Thoracic aorta (tissue), 2 donors: ENCODE measurements around the gene RGS17. TPM values are rescaled to one million over a fixed set of nuclear protein-coding genes. Genes with fewer than 3 reads are reported as not detected.
"Not testable (repeated sequence)": the region's sequence is repeated elsewhere in the genome, so short reads cannot be mapped to it uniquely, and the experiment has no call there.

Experiments
- ATAC-seq: fragments of 150-250 bp; one replicate; pipeline ENCODE4 v1.8.0; 2017; ENCODE audit warnings: low read depth; ENCODE audit not compliant: insufficient number of reproducible peaks, low FRiP score
- DNase-seq: peaks from one replicate; pipeline ENCODE4 v3.0.0-alpha.2; 2020; ENCODE audit warnings: low spot score
- H3K27ac ChIP-seq, 2 donors: fragments of 200-600 bp; sonication (generic); 1 replicate in 1 of 2; 2 replicates in 1 of 2; pipeline ENCODE4 v1.5.1; 2016; ENCODE audit warnings: mild to moderate bottlenecking in 2 of 2, moderate library complexity in 2 of 2
- H3K27me3 ChIP-seq: fragments of 200-600 bp; sonication (generic); replicated peaks from 2 replicates; pipeline ENCODE4 v1.6.0; 2016; ENCODE audit warnings: mild to moderate bottlenecking; ENCODE audit not compliant: insufficient read depth
- H3K36me3 ChIP-seq: fragments of 200-600 bp; sonication (generic); one replicate; pipeline ENCODE4 v1.5.1; 2016
- H3K4me1 ChIP-seq, 2 donors: fragments of 200-600 bp; sonication (generic); 1 replicate in 1 of 2; 2 replicates in 1 of 2; pipeline versions ENCODE4 v1.5.1 to v1.6.0; 2016; ENCODE audit warnings: low read depth in 2 of 2, mild to moderate bottlenecking in 1 of 2; ENCODE audit not compliant: control insufficient read depth in 1 of 2
- H3K4me3 ChIP-seq: fragments of 200-600 bp; sonication (generic); 2 replicates; pipeline ENCODE4 v1.5.1; 2016; ENCODE audit warnings: mild to moderate bottlenecking
- H3K9me3 ChIP-seq: fragments of 200-600 bp; sonication (generic); 2 replicates; pipeline ENCODE4 v1.5.1; 2016
- CTCF ChIP-seq: fragments of 200-600 bp; sonication (generic); IDR thresholded peaks from one replicate; pipeline ENCODE4 v1.5.1; 2019; ENCODE audit warnings: antibody characterized with exemption
- total RNA-seq, 2 donors: library from RNA; depleted of rRNA; stranded (reverse); fragments of >200 nt; gene quantifications; one replicate each; pipeline versions ENCODE4 v1.1.0 to v1.2.3, GENCODE V29; 2016

Gene RGS17
- total RNA-seq, 2 donors from 2014 or later, result 3.4 to 3.7 TPM

- ATAC-seq (no peak), DNase-seq (no peak)
- peak overlapping the region; percentile 75 for H3K4me3 ChIP-seq
- no peaks in the 10 kb centered on the region for H3K27me3 ChIP-seq
- peaks cover 10% of the 10 kb centered on the region for H3K36me3 ChIP-seq
- TF ChIP-seq CTCF, result no peak
- no peaks in the 10 kb centered on the region for H3K9me3 ChIP-seq
- peaks cover 40 to 41% of the 10 kb centered on the region in 2 donors for H3K4me1 ChIP-seq
- peak overlapping the region in 1 of 2 donors; percentile 21 for H3K27ac ChIP-seq
Measured at GRCh38 chr6:153000243-153000642, 130.8 kb downstream of the RGS17 start.

GRCh38 chr6:152999538-152999937, 131.5 kb downstream of the RGS17 start:
- not testable (repeated sequence) for ATAC-seq, DNase-seq, H3K9me3 ChIP-seq, H3K27me3 ChIP-seq
- peak overlapping the region; percentile 75 for H3K4me3 ChIP-seq
- H3K36me3 ChIP-seq, result peaks cover 10% of the 10 kb centered on the region
- peak overlapping the region; percentile 15 to 21 for H3K27ac ChIP-seq
- peaks cover 40 to 41% of the 10 kb centered on the region in 2 donors for H3K4me1 ChIP-seq

- Histone ChIP-seq H3K4me3 (no peak overlapping the region), H3K27ac (no peak overlapping the region), H3K4me1 (peaks cover 3 to 10% of the 10 kb centered on the region in 2 donors), H3K36me3 (peaks cover 23% of the 10 kb centered on the region), H3K9me3 (no peaks in the 10 kb centered on the region), H3K27me3 (no peaks in the 10 kb centered on the region)
- DNase-seq (no peak), ATAC-seq (no peak)
- TF ChIP-seq CTCF, result no peak
Measured at GRCh38 chr6:152993847-152994246, 137.2 kb downstream of the RGS17 start.

- no peak for TF ChIP-seq CTCF
- no peak for ATAC-seq
- Histone ChIP-seq H3K36me3 (peaks cover 23% of the 10 kb centered on the region), H3K9me3 (no peaks in the 10 kb centered on the region), H3K4me1 (peaks cover 3 to 10% of the 10 kb centered on the region in 2 donors), H3K27ac (no peak overlapping the region), H3K4me3 (no peak overlapping the region), H3K27me3 (no peaks in the 10 kb centered on the region)
- DNase-seq, result no peak
Measured at GRCh38 chr6:152993431-152993830, 137.7 kb downstream of the RGS17 start.

- no peak for TF ChIP-seq CTCF
- no peaks in the 10 kb centered on the region for H3K9me3 ChIP-seq
- H3K4me3 ChIP-seq, result no peak overlapping the region
- H3K27me3 ChIP-seq, result no peaks in the 10 kb centered on the region
- DNase-seq (no peak), ATAC-seq (no peak)
- H3K27ac ChIP-seq, result no peak overlapping the region
- peaks cover under 1% of the 10 kb centered on the region for H3K36me3 ChIP-seq
- peaks cover 15 to 28% of the 10 kb centered on the region in 2 donors for H3K4me1 ChIP-seq
Measured at GRCh38 chr6:152986978-152987377, 144.1 kb downstream of the RGS17 start.

GRCh38 chr6:152985300-152985699, 145.8 kb downstream of the RGS17 start:
- not testable (repeated sequence) for H3K4me3 ChIP-seq, H3K27me3 ChIP-seq, H3K36me3 ChIP-seq, H3K9me3 ChIP-seq, ATAC-seq, DNase-seq
- H3K27ac ChIP-seq, result peak overlapping the region in 1 of 2 donors; percentile 94
- H3K4me1 ChIP-seq, result peaks cover 15 to 38% of the 10 kb centered on the region in 2 donors
